ENCODE measurements around the gene ZNF408. TPM values are rescaled to one million over a fixed set of nuclear protein-coding genes. Genes with fewer than 3 reads are reported as not detected.

Gene ZNF408
- polyA plus RNA-seq, 1 donor (not counting 4 experiments of a cell fraction or from before 2014, with no cell fraction given) = 4.0 TPM

DNA sequence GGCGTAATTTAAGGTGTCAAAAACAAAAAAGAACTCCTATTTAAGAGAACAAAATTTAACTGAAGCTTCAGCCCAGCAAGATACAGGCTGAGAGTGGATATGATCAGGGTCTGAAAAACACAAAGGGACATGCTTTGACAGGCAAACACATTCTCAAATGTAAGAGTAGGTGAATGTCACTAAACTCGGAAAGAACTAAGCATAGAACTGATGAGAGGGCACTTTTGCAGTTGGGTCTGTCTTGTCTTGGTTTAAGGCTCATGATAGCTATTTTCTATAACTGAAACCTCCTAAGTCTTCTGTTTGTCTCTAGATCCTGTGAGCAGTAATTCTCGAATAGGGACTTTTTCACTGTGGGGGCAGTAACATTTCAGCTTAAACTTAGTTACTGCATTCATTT, 45.2 kb downstream of the ZNF408 start:
- H3K9ac ChIP-seq (ENCODE audit: control insufficient read depth, extremely low read depth, insufficient read depth, low read length) = no peak overlapping the region
- H3K9me1 ChIP-seq (ENCODE audit: control insufficient read depth, extremely low read depth, insufficient read depth, low read length) = no peaks in the 10 kb centered on the region
- H3K27me3 ChIP-seq (ENCODE audit: control insufficient read depth, extremely low read depth, insufficient read depth, low read length) = no peaks in the 10 kb centered on the region
- H3K27ac ChIP-seq (ENCODE audit: control insufficient read depth, insufficient read depth, low read length) = no peak overlapping the region
- DNase-seq (ENCODE audit: low read depth, low spot score) (no peak), FAIRE-seq (no peak)
- no peak overlapping the region for H2AFZ ChIP-seq (ENCODE audit: control insufficient read depth, low read length)
- TF ChIP-seq CTCF (optimal IDR thresholded peaks at IDR 0.05 in 1 of 3, IDR thresholded peaks at IDR 0.05 in 1 of 3, conservative IDR thresholded peaks at IDR 0.05 in 1 of 3; ENCODE audit: extremely low read depth in 1 of 3, insufficient read depth in 2 of 3, low read length in 3 of 3) = no peak
- no peak for TF ChIP-seq EZH2 (IDR thresholded peaks at IDR 0.05; ENCODE audit: low read length)
- H3K4me1 ChIP-seq (ENCODE audit: control insufficient read depth, extremely low read depth, insufficient read depth, low read length) = no peaks in the 10 kb centered on the region
- dilution Hi-C loops (cut with MboI; ENCODE audit: extremely low pct_ligation_motif_present, low sequenced_read_pairs) = no loop called here
- H4K20me1 ChIP-seq (ENCODE audit: control insufficient read depth, extremely low read depth, insufficient read depth, low read length) = no peaks in the 10 kb centered on the region
- no peak overlapping the region for H3K4me2 ChIP-seq (ENCODE audit: control insufficient read depth, extremely low read depth, insufficient read depth, low read depth, low read length)
- H3K4me3 ChIP-seq (ENCODE audit: control insufficient read depth in 2 of 3, extremely low read depth in 1 of 3, insufficient read depth in 2 of 3, low read depth in 1 of 3, low read length in 3 of 3) = no peak overlapping the region
- peaks cover 39 to 63% of the 10 kb centered on the region in 2 experiments for H3K36me3 ChIP-seq (ENCODE audit: control insufficient read depth in 2 of 2, extremely low read depth in 1 of 2, insufficient read depth in 2 of 2, low read length in 2 of 2)
- no peaks in the 10 kb centered on the region for H3K79me2 ChIP-seq (ENCODE audit: control insufficient read depth, insufficient read depth, low read length)
- no peaks in the 10 kb centered on the region for H3K9me3 ChIP-seq (ENCODE audit: control insufficient read depth, low read depth, low read length)

- Histone ChIP-seq H4K20me1 (ENCODE audit: control insufficient read depth, extremely low read depth, insufficient read depth, low read length) (no peaks in the 10 kb centered on the region), H3K9me3 (ENCODE audit: control insufficient read depth, low read depth, low read length) (no peaks in the 10 kb centered on the region), H3K9ac (ENCODE audit: control insufficient read depth, extremely low read depth, insufficient read depth, low read length) (no peak overlapping the region), H3K27ac (ENCODE audit: control insufficient read depth, insufficient read depth, low read length) (no peak overlapping the region), H3K36me3 (ENCODE audit: control insufficient read depth in 2 of 2, extremely low read depth in 1 of 2, insufficient read depth in 2 of 2, low read length in 2 of 2) (peaks cover 42 to 60% of the 10 kb centered on the region in 2 experiments), H3K4me1 (ENCODE audit: control insufficient read depth, extremely low read depth, insufficient read depth, low read length) (no peaks in the 10 kb centered on the region), H3K4me3 (ENCODE audit: control insufficient read depth in 2 of 3, extremely low read depth in 1 of 3, insufficient read depth in 2 of 3, low read depth in 1 of 3, low read length in 3 of 3) (no peak overlapping the region), H3K4me2 (ENCODE audit: control insufficient read depth, extremely low read depth, insufficient read depth, low read depth, low read length) (no peak overlapping the region), H2AFZ (ENCODE audit: control insufficient read depth, low read length) (no peak overlapping the region), H3K27me3 (ENCODE audit: control insufficient read depth, extremely low read depth, insufficient read depth, low read length) (no peaks in the 10 kb centered on the region), H3K9me1 (ENCODE audit: control insufficient read depth, extremely low read depth, insufficient read depth, low read length) (no peaks in the 10 kb centered on the region), H3K79me2 (ENCODE audit: control insufficient read depth, insufficient read depth, low read length) (no peaks in the 10 kb centered on the region)
- DNase-seq (ENCODE audit: low read depth, low spot score) (no peak), FAIRE-seq (no peak)
- dilution Hi-C loops (cut with MboI; ENCODE audit: extremely low pct_ligation_motif_present, low sequenced_read_pairs) = no loop called here
- TF ChIP-seq EZH2 (IDR thresholded peaks at IDR 0.05; ENCODE audit: low read length) (no peak), CTCF (optimal IDR thresholded peaks at IDR 0.05 in 1 of 3, IDR thresholded peaks at IDR 0.05 in 1 of 3, conservative IDR thresholded peaks at IDR 0.05 in 1 of 3; ENCODE audit: extremely low read depth in 1 of 3, insufficient read depth in 2 of 3, low read length in 3 of 3) (no peak)
Measured at GRCh38 chr11:46747150-46747549, 46.3 kb downstream of the ZNF408 start.

Small RNA genes lying within 50 kb of the gene (small RNA-seq; reads per million reads assigned to genes)
- 0.20 to 18.8 (median 17.7) reads per million in 3 experiments for gene MIR5582 (ENCODE audit: insufficient read length in 3 of 3, low read depth in 3 of 3, low replicate concordance in 1 of 3)

Other genes with a start within 250 kb of the ZNF408 start
- 8.6 to 15.2 TPM (median 10.5 TPM) in 3 replicates for gene AMBRA1, start 107.0 kb upstream of the ZNF408 start, polyA plus RNA-seq
- 5.5 to 6.4 TPM (median 5.6 TPM) in 3 replicates for gene HARBI1, start 83.8 kb upstream of the ZNF408 start, polyA plus RNA-seq
- 33.3 to 42.9 TPM (median 34.3 TPM) in 3 replicates for gene ATG13, start 83.5 kb upstream of the ZNF408 start, polyA plus RNA-seq
- gene ARHGAP1, start 412 bp upstream of the ZNF408 start, polyA plus RNA-seq = 19.5 to 27.4 TPM (median 22.8 TPM) in 3 replicates
- gene F2, start 18.2 kb downstream of the ZNF408 start, polyA plus RNA-seq = not detected in 3 replicates
- 68.3 to 96.4 TPM (median 87.5 TPM) in 3 replicates for gene CKAP5, start 145.2 kb downstream of the ZNF408 start, polyA plus RNA-seq
- 2.3 to 5.2 TPM (median 3.4 TPM) in 3 replicates for gene LRP4, start 217.5 kb downstream of the ZNF408 start, polyA plus RNA-seq
- 17.8 to 33.4 TPM (median 20.0 TPM) in 3 replicates for gene CSTPP1, start 235.7 kb downstream of the ZNF408 start, polyA plus RNA-seq

All from keratinocyte (primary cell).